Tibial nerve (tissue), 4 donors: Measurements from ENCODE around the gene TOR4A.

Source experiments
- EP300 ChIP-seq, 2 donors: sonication (generic); formaldehyde crosslinking; IDR thresholded peaks; one replicate each; pipeline ENCODE4 v1.6.1; 2017; ENCODE audit warnings: antibody characterized with exemption in 2 of 2, mild to moderate bottlenecking in 1 of 2
- TF ChIP-seq, protein P1 (sequence below), 5 experiments: fragments of 200-600 bp in 3 of 5; fragments of 450-650 bp in 2 of 5; sonication (generic) in 3 of 5; IDR thresholded peaks; one replicate each; pipeline ENCODE4 v1.5.1; 2016 to 2019; ENCODE audit warnings: antibody characterized with exemption in 5 of 5, mild to moderate bottlenecking in 3 of 5, moderate library complexity in 2 of 5

DNA sequence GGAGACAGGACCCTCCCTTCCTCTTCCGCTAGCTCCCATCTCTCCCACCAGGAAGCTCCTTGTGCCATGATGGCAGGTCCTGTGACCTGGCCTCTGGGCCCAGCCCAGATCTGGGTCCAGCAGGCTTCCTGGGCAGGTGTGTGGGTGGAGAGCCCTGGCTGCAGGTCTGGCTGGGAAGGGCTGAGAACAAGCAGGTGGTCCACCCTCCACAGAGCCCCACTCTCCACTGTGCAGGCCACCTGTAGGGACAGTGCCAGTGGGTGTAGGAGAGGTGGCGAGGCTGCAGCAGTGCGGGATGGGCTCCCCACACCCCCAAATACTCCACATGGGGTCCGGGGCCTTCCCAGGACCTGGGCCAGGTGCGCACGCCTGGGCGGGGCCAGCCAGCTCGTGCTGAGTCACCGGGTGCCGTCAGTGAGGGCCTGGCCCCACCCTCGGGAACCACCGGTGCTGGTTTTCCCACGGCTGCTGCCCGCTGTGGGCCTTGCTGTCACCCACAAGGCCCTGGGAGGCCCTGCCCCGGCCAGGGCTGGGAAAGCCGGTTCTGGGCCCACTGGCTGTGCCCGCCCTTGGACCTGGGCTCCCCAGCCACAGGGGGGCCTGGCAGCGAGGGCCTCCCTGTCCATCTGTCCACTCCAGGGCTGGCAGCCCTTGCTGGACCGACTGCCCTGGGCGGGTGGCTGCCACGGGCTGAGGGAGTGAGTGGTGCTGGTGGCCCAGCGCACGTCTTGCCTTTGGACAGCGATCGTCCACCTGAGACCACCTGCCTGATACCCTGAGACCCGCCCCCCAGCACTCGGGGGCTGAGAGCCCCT lies 33.9 kb downstream of the TOR4A start:
- TF ChIP-seq, protein P1, sequence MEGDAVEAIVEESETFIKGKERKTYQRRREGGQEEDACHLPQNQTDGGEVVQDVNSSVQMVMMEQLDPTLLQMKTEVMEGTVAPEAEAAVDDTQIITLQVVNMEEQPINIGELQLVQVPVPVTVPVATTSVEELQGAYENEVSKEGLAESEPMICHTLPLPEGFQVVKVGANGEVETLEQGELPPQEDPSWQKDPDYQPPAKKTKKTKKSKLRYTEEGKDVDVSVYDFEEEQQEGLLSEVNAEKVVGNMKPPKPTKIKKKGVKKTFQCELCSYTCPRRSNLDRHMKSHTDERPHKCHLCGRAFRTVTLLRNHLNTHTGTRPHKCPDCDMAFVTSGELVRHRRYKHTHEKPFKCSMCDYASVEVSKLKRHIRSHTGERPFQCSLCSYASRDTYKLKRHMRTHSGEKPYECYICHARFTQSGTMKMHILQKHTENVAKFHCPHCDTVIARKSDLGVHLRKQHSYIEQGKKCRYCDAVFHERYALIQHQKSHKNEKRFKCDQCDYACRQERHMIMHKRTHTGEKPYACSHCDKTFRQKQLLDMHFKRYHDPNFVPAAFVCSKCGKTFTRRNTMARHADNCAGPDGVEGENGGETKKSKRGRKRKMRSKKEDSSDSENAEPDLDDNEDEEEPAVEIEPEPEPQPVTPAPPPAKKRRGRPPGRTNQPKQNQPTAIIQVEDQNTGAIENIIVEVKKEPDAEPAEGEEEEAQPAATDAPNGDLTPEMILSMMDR (IDR thresholded peaks at IDR 0.05), result no peak
- TF ChIP-seq EP300 (IDR thresholded peaks at IDR 0.05), result no peak
